Hepatocyte (in vitro differentiated cells): Measurements from ENCODE around the gene INCENP. TPM values are rescaled to one million over a fixed set of nuclear protein-coding genes. Genes with fewer than 3 reads are reported as not detected.

Source experiments
- DNase-seq: peaks from one replicate; pipeline ENCODE4 v3.0.0-alpha.2; 2016; ENCODE audit warnings: low spot score
- H2AFZ ChIP-seq: fragments of 200-600 bp; sonication (generic); 2 replicates; pipeline ENCODE4 v1.6.0; 2016; ENCODE audit warnings: antibody characterized with exemption, mild to moderate bottlenecking
- H3K27ac ChIP-seq: fragments of 200-600 bp; sonication (generic); 2 replicates; pipeline ENCODE4 v1.5.1; 2016; ENCODE audit warnings: mild to moderate bottlenecking
- H3K27me3 ChIP-seq: fragments of 200-600 bp; sonication (generic); 2 replicates; pipeline ENCODE4 v1.6.1; 2016
- H3K36me3 ChIP-seq: fragments of 200-600 bp; sonication (generic); replicated peaks from 2 replicates; pipeline ENCODE4 v1.5.1; 2016; ENCODE audit warnings: low read depth; ENCODE audit not compliant: insufficient read depth
- H3K4me1 ChIP-seq: fragments of 200-600 bp; sonication (generic); 2 replicates; pipeline ENCODE4 v1.5.1; 2016; ENCODE audit warnings: mild to moderate bottlenecking, moderate library complexity; ENCODE audit not compliant: insufficient read depth
- H3K4me2 ChIP-seq: fragments of 200-600 bp; sonication (generic); 2 replicates; pipeline ENCODE4 v1.6.0; 2016
- H3K4me3 ChIP-seq: fragments of 200-600 bp; sonication (generic); 2 replicates; pipeline ENCODE4 v1.5.1; 2016; ENCODE audit warnings: mild to moderate bottlenecking
- H3K79me2 ChIP-seq: fragments of 200-600 bp; sonication (generic); 2 replicates; pipeline ENCODE4 v1.6.0; 2017; ENCODE audit warnings: mild to moderate bottlenecking
- H3K9me2 ChIP-seq: fragments of 200-600 bp; sonication (generic); replicated peaks from 2 replicates; pipeline ENCODE4 v1.6.0; 2017; ENCODE audit warnings: mild to moderate bottlenecking; ENCODE audit not compliant: insufficient read depth
- H3K9me3 ChIP-seq: fragments of 200-600 bp; sonication (generic); 2 replicates; pipeline ENCODE4 v1.5.1; 2016; ENCODE audit warnings: low read depth, mild to moderate bottlenecking
- H4K20me1 ChIP-seq: fragments of 200-600 bp; sonication (generic); 2 replicates; pipeline ENCODE4 v1.6.0; 2016; ENCODE audit warnings: mild to moderate bottlenecking; ENCODE audit not compliant: insufficient read depth, poor library complexity, severe bottlenecking
- CTCF ChIP-seq: fragments of 200-600 bp; sonication (generic); IDR thresholded peaks from 2 replicates; pipeline ENCODE4 v1.5.1; 2016; ENCODE audit warnings: antibody characterized with exemption, mild to moderate bottlenecking; ENCODE audit not compliant: poor library complexity
- EZH2 ChIP-seq: fragments of 200-600 bp; sonication (generic); IDR thresholded peaks from 2 replicates; pipeline ENCODE4 v1.6.1; 2016; ENCODE audit warnings: antibody characterized with exemption, mild to moderate bottlenecking, borderline replicate concordance
- EZH2phosphoT487 ChIP-seq: fragments of 200-600 bp; sonication (generic); IDR thresholded peaks from one replicate; pipeline ENCODE4 v1.6.1; 2018; ENCODE audit warnings: antibody characterized with exemption, mild to moderate bottlenecking, low read depth, moderate library complexity; ENCODE audit not compliant: unreplicated experiment, severe bottlenecking
- WGBS: methylation state at CpG from one replicate; pipeline ENCODE4 v1.1.6; 2016; ENCODE audit warnings: low lambda C conversion rate; ENCODE audit errors: missing lambda C conversion rate; 5-methylcytosine and 5-hydroxymethylcytosine counted together
- polyA plus RNA-seq: library from polyadenylated mRNA; unstranded; fragments of >200 nt; fragmentation: Nextera tagmentation; extraction: Ambion mirVana; gene quantifications from 2 replicates; pipeline ENCODE4 v1.2.1, GENCODE V29; 2016
- total RNA-seq: library from RNA; depleted of rRNA; stranded (reverse); fragments of >200 nt; gene quantifications from 2 replicates; pipeline ENCODE4 v1.2.3, GENCODE V29; 2014

Gene INCENP
- total and polyA plus RNA-seq, 2 experiments from 2014 or later: 2.2 to 12.8 TPM

GRCh38 chr11:62124186-62125113 is 639 bp downstream of the INCENP start:
- peak overlapping the region; percentile 95 for H3K4me2 ChIP-seq
- peak; percentile 53 for DNase-seq
- TF ChIP-seq EZH2phosphoT487: no peak
- no peak for TF ChIP-seq EZH2
- no peak for TF ChIP-seq CTCF
- 9% methylated on average over 39 of the region's 39 CpGs for whole genome bisulfite sequencing
- no peaks in the 10 kb centered on the region for H3K27me3 ChIP-seq
- peak overlapping the region; percentile 0 for H3K27ac ChIP-seq
- peaks cover 40% of the 10 kb centered on the region for H3K79me2 ChIP-seq
- no peaks in the 10 kb centered on the region for H4K20me1 ChIP-seq
- no peaks in the 10 kb centered on the region for H3K9me3 ChIP-seq
- peaks cover 9% of the 10 kb centered on the region for H3K4me1 ChIP-seq
- no peaks in the 10 kb centered on the region for H3K9me2 ChIP-seq
- no peaks in the 10 kb centered on the region for H3K36me3 ChIP-seq
- H2AFZ ChIP-seq: peak overlapping the region; percentile 42
- H3K4me3 ChIP-seq: peak overlapping the region; percentile 38

GRCh38 chr11:62125316-62125715 is 1.5 kb downstream of the INCENP start:
- peak overlapping the region; percentile 38 for H3K4me3 ChIP-seq
- peaks cover 43% of the 10 kb centered on the region for H3K79me2 ChIP-seq
- no peaks in the 10 kb centered on the region for H3K9me2 ChIP-seq
- no peak for TF ChIP-seq EZH2
- no peak for TF ChIP-seq EZH2phosphoT487
- no peak for TF ChIP-seq CTCF
- no peak overlapping the region for H3K27ac ChIP-seq
- peaks cover 9% of the 10 kb centered on the region for H3K4me1 ChIP-seq
- no peak overlapping the region for H2AFZ ChIP-seq
- H3K9me3 ChIP-seq: no peaks in the 10 kb centered on the region
- H3K4me2 ChIP-seq: peak overlapping the region; percentile 95
- H3K36me3 ChIP-seq: no peaks in the 10 kb centered on the region
- no peak for DNase-seq
- H4K20me1 ChIP-seq: no peaks in the 10 kb centered on the region
- 51% methylated on average over 4 of the region's 4 CpGs for WGBS
- no peaks in the 10 kb centered on the region for H3K27me3 ChIP-seq

- TF ChIP-seq EZH2 (no peak), EZH2phosphoT487 (no peak), CTCF (no peak)
- Histone ChIP-seq H3K36me3 (no peaks in the 10 kb centered on the region), H3K9me2 (no peaks in the 10 kb centered on the region), H3K9me3 (no peaks in the 10 kb centered on the region), H2AFZ (no peak overlapping the region), H3K4me3 (no peak overlapping the region), H3K79me2 (peaks cover 49% of the 10 kb centered on the region), H3K4me2 (peak overlapping the region; percentile 95), H3K4me1 (peaks cover 9% of the 10 kb centered on the region), H4K20me1 (no peaks in the 10 kb centered on the region), H3K27ac (no peak overlapping the region), H3K27me3 (no peaks in the 10 kb centered on the region)
- no peak for DNase-seq
- WGBS: 66% methylated on average over 3 of the region's 3 CpGs
These were observed 2.1 kb downstream of the INCENP start for GRCh38 chr11:62125881-62126280.
